Keratinocyte (primary cell): Measurements from ENCODE around the gene POPDC2. TPM values are rescaled to one million over a fixed set of nuclear protein-coding genes. Genes with fewer than 3 reads are reported as not detected.

Experiments used
- DNase-seq: peaks from one replicate; pipeline ENCODE4 v3.0.0-alpha.2; 2011; ENCODE audit warnings: low read depth, missing footprints, low spot score
- FAIRE-seq: peaks from 2 replicates; lab custom pipeline; 2011; peaks lifted over from hg19 to GRCh38; lab: Jason Lieb, UNC
- H2AFZ ChIP-seq: 2 replicates; pipeline ENCODE4 v1.6.0; 2012; ENCODE audit warnings: low read length, control low read depth, inconsistent platforms; ENCODE audit not compliant: control insufficient read depth
- H3K27ac ChIP-seq: 2 replicates; pipeline ENCODE4 v1.5.1; 2011; ENCODE audit warnings: low read length; ENCODE audit not compliant: control insufficient read depth, insufficient read depth
- H3K27me3 ChIP-seq: 3 replicates; pipeline ENCODE4 v1.6.0; 2011; ENCODE audit warnings: low read length; ENCODE audit not compliant: control insufficient read depth, insufficient read depth; ENCODE audit errors: extremely low read depth
- H3K36me3 ChIP-seq, 2 experiments: 2 replicates in 1 of 2; 3 replicates in 1 of 2; pipeline ENCODE4 v1.5.1; 2011; ENCODE audit warnings: low read length in 2 of 2, mild to moderate bottlenecking in 1 of 2; ENCODE audit not compliant: control insufficient read depth in 2 of 2, insufficient read depth in 2 of 2; ENCODE audit errors: extremely low read depth in 1 of 2
- H3K4me1 ChIP-seq: 3 replicates; pipeline ENCODE4 v1.5.1; 2011; ENCODE audit warnings: low read length; ENCODE audit not compliant: control insufficient read depth, insufficient read depth; ENCODE audit errors: extremely low read depth
- H3K4me2 ChIP-seq: 3 replicates; pipeline ENCODE4 v1.6.0; 2011; ENCODE audit warnings: low read depth, low read length; ENCODE audit not compliant: control insufficient read depth, insufficient read depth; ENCODE audit errors: extremely low read depth
- H3K4me3 ChIP-seq, 3 experiments: fragments of 200-600 bp in 1 of 3; sonication (generic) in 1 of 3; 2 replicates in 2 of 3; 3 replicates in 1 of 3; pipeline ENCODE4 v1.5.1; 2011 to 2016; ENCODE audit warnings: low read length in 3 of 3, mild to moderate bottlenecking in 3 of 3, control low read depth in 2 of 3, inconsistent platforms in 1 of 3, low read depth in 1 of 3, mixed read lengths in 1 of 3, mixed run types in 1 of 3, moderate library complexity in 1 of 3; ENCODE audit not compliant: control insufficient read depth in 2 of 3, insufficient read depth in 2 of 3; ENCODE audit errors: extremely low read depth in 1 of 3
- H3K79me2 ChIP-seq: 2 replicates; pipeline ENCODE4 v1.6.0; 2012; ENCODE audit warnings: low read length; ENCODE audit not compliant: control insufficient read depth, insufficient read depth
- H3K9ac ChIP-seq: 3 replicates; pipeline ENCODE4 v1.6.0; 2011; ENCODE audit warnings: low read length; ENCODE audit not compliant: control insufficient read depth, insufficient read depth; ENCODE audit errors: extremely low read depth
- H3K9me1 ChIP-seq: 3 replicates; pipeline ENCODE4 v1.6.0; 2011; ENCODE audit warnings: low read length; ENCODE audit not compliant: control insufficient read depth, insufficient read depth; ENCODE audit errors: extremely low read depth
- H3K9me3 ChIP-seq: 2 replicates; pipeline ENCODE4 v1.5.1; 2012; ENCODE audit warnings: low read depth, low read length; ENCODE audit not compliant: control insufficient read depth
- H4K20me1 ChIP-seq: 3 replicates; pipeline ENCODE4 v1.6.0; 2011; ENCODE audit warnings: low read length; ENCODE audit not compliant: control insufficient read depth, insufficient read depth; ENCODE audit errors: extremely low read depth
- CTCF ChIP-seq, 3 experiments: IDR thresholded peaks in 1 of 3; conservative IDR thresholded peaks in 1 of 3; optimal IDR thresholded peaks in 1 of 3; 2 replicates in 2 of 3; 3 replicates in 1 of 3; pipeline versions ENCODE3 to v1.5.1; 2011; ENCODE audit warnings: low read length in 3 of 3, mild to moderate bottlenecking in 3 of 3, moderate library complexity in 2 of 3, control low read depth in 1 of 3, inconsistent platforms in 1 of 3; ENCODE audit not compliant: insufficient read depth in 2 of 3; ENCODE audit errors: extremely low read depth in 1 of 3
- EZH2 ChIP-seq: IDR thresholded peaks from one replicate; pipeline ENCODE4 v1.6.1; 2012; ENCODE audit warnings: inconsistent platforms, mild to moderate bottlenecking, low read length, moderate library complexity
- dilution Hi-C: fragments of 300-500 bp; cut with MboI; formaldehyde crosslinking; loops from one replicate; pipeline ENCODE4 v1.7.0; 2020; ENCODE audit warnings: low sequenced_read_pairs; ENCODE audit not compliant: extremely low pct_ligation_motif_present
- polyA plus RNA-seq, 5 experiments: library from polyadenylated mRNA; depleted of rRNA in 3 of 5; stranded (reverse) in 3 of 5; stranded (forward) in 1 of 5; unstranded in 1 of 5; fragments of >200 nt; gene quantifications; 1 replicate in 1 of 5; 2 replicates in 3 of 5; 3 replicates in 1 of 5; pipeline versions ENCODE4 v1.2.1 to v1.2.3, GENCODE V29; 2011 to 2012; ENCODE audit warnings: missing spikeins in 2 of 5, low read depth in 1 of 5, low replicate concordance in 1 of 5

The POPDC2 gene
- polyA plus RNA-seq, 1 donor (not counting 4 experiments of a cell fraction or from before 2014, with no cell fraction given), result 0.87 TPM

GRCh38 chr3:119683421-119683820 is 23.0 kb upstream of the POPDC2 start:
- no peaks in the 10 kb centered on the region for H3K9me1 ChIP-seq
- FAIRE-seq, result no peak
- dilution Hi-C loops, result no loop called here

GRCh38 chr3:119681279-119681678 is 20.9 kb upstream of the POPDC2 start:
- Histone ChIP-seq H2AFZ (no peak overlapping the region), H3K4me2 (no peak overlapping the region), H3K4me3 (no peak overlapping the region), H3K27ac (no peak overlapping the region), H3K27me3 (no peaks in the 10 kb centered on the region), H3K9me3 (no peaks in the 10 kb centered on the region), H3K36me3 (no peaks in the 10 kb centered on the region), H3K4me1 (peaks cover 5% of the 10 kb centered on the region), H3K9me1 (no peaks in the 10 kb centered on the region), H4K20me1 (no peaks in the 10 kb centered on the region), H3K9ac (no peak overlapping the region), H3K79me2 (peaks cover 4% of the 10 kb centered on the region)
- DNase-seq (no peak), FAIRE-seq (peak; percentile 5)
- TF ChIP-seq CTCF (optimal IDR thresholded peaks at IDR 0.05 in 1 of 3, IDR thresholded peaks at IDR 0.05 in 1 of 3, conservative IDR thresholded peaks at IDR 0.05 in 1 of 3; ENCODE audit: extremely low read depth in 1 of 3, insufficient read depth in 2 of 3, low read length in 3 of 3), result peak in 2 of 3 experiments; percentile 30 to 51
- TF ChIP-seq EZH2, result no peak
- dilution Hi-C loops, result no loop called here

More at GRCh38 chr3:119683421-119683820, 23.0 kb upstream of the POPDC2 start:
- Histone ChIP-seq H2AFZ (no peak overlapping the region), H3K36me3 (no peaks in the 10 kb centered on the region), H3K27me3 (no peaks in the 10 kb centered on the region), H3K4me3 (no peak overlapping the region), H3K4me2 (no peak overlapping the region), H3K79me2 (no peaks in the 10 kb centered on the region), H3K9ac (no peak overlapping the region), H4K20me1 (no peaks in the 10 kb centered on the region), H3K9me3 (no peaks in the 10 kb centered on the region), H3K27ac (no peak overlapping the region), H3K4me1 (no peaks in the 10 kb centered on the region)
- TF ChIP-seq EZH2 (no peak), CTCF (optimal IDR thresholded peaks at IDR 0.05 in 1 of 3, IDR thresholded peaks at IDR 0.05 in 1 of 3, conservative IDR thresholded peaks at IDR 0.05 in 1 of 3; ENCODE audit: extremely low read depth in 1 of 3, insufficient read depth in 2 of 3, low read length in 3 of 3) (no peak)
- no peak for DNase-seq
